ENCODE results near the gene CDK2AP2. TPM values are rescaled to one million over a fixed set of nuclear protein-coding genes. Genes with fewer than 3 reads are reported as not detected.

CDK2AP2 gene
- total and polyA plus RNA-seq, 9 of the 15 experiments (the other 6 are each of a cell fraction or from before 2014, with no cell fraction given): 4.4 to 47.4 (median 21.7) TPM

- TF ChIP-seq HMGXB4 (CRISPR knock-in tag; IDR thresholded peaks at IDR 0.05) (peak; percentile 62; the same call in 1 of the 2 replicates), CTCF (IDR thresholded peaks at IDR 0.05 in 2 of 3, conservative IDR thresholded peaks at IDR 0.05 in 1 of 3; ENCODE audit: insufficient read depth in 2 of 3, low read depth in 1 of 3, low read length in 3 of 3) (peak; percentile 94 to 97 (median 96)), ZKSCAN3 (CRISPR knock-in tag; IDR thresholded peaks at IDR 0.05) (no peak), MCM2 (IDR thresholded peaks at IDR 0.05; ENCODE audit: low read depth) (no peak), ZNF551 (CRISPR knock-in tag; IDR thresholded peaks at IDR 0.05) (no peak), NR2F6 (CRISPR knock-in tag; IDR thresholded peaks at IDR 0.05) (no peak), POLR2AphosphoS5 (IDR thresholded peaks at IDR 0.05; ENCODE audit: control insufficient read depth, insufficient read depth, low read depth, low read length) (no peak), ZNF830 (CRISPR knock-in tag; IDR thresholded peaks at IDR 0.05) (no peak), ESRRA (IDR thresholded peaks at IDR 0.05; ENCODE audit: borderline replicate concordance, low read depth) (no peak), ZBTB12 (CRISPR knock-in tag; IDR thresholded peaks at IDR 0.05) (no peak), HCFC1 (IDR thresholded peaks at IDR 0.05; ENCODE audit: low read depth, low read length) (no peak), ZNF408 (CRISPR knock-in tag; IDR thresholded peaks at IDR 0.05; ENCODE audit: low read depth) (no peak), DEAF1 (CRISPR knock-in tag; IDR thresholded peaks at IDR 0.05) (peak; percentile 84), TAF1 (IDR thresholded peaks at IDR 0.05; ENCODE audit: control insufficient read depth, extremely low read depth, insufficient read depth, low read length, severe bottlenecking) (no peak)
- TF ChIP-seq, protein P1, sequence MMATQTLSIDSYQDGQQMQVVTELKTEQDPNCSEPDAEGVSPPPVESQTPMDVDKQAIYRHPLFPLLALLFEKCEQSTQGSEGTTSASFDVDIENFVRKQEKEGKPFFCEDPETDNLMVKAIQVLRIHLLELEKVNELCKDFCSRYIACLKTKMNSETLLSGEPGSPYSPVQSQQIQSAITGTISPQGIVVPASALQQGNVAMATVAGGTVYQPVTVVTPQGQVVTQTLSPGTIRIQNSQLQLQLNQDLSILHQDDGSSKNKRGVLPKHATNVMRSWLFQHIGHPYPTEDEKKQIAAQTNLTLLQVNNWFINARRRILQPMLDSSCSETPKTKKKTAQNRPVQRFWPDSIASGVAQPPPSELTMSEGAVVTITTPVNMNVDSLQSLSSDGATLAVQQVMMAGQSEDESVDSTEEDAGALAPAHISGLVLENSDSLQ (IDR thresholded peaks at IDR 0.05): peak; percentile 32; the same call in 1 of the 2 replicates
- TF ChIP-seq, protein P2, sequence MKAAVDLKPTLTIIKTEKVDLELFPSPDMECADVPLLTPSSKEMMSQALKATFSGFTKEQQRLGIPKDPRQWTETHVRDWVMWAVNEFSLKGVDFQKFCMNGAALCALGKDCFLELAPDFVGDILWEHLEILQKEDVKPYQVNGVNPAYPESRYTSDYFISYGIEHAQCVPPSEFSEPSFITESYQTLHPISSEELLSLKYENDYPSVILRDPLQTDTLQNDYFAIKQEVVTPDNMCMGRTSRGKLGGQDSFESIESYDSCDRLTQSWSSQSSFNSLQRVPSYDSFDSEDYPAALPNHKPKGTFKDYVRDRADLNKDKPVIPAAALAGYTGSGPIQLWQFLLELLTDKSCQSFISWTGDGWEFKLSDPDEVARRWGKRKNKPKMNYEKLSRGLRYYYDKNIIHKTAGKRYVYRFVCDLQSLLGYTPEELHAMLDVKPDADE (conservative IDR thresholded peaks at IDR 0.05; ENCODE audit: control insufficient read depth, low read depth, low read length): no peak
These were observed 2.2 kb downstream of the CDK2AP2 start (continued) for GRCh38 chr11:67505605-67506396.
